MCF 10A (cell line): ENCODE data around the gene ZDHHC8. TPM values are rescaled to one million over a fixed set of nuclear protein-coding genes. Genes with fewer than 3 reads are reported as not detected.

ENCODE experiments used
- BruUV-seq: library from RNA; stranded (reverse); fragments of 400-500 nt; replicated peaks from 2 replicates; lab custom pipeline; 2021; lab: Mats Ljungman, UMichigan
- CTCF ChIA-PET: fragments of 300-600 bp; sonication (Branson Sonifier 250); formaldehyde crosslinking; extraction: SDS; loops from one replicate; lab custom pipeline; 2021; ENCODE audit warnings: antibody characterized with exemption, inconsistent platforms; lab: Yijun Ruan, JAX
- POLR2A ChIA-PET: fragments of 300-600, 350-650 bp; sonication (Branson Sonifier 250); formaldehyde crosslinking; extraction: SDS; loops from one replicate; lab custom pipeline; 2020; ENCODE audit warnings: antibody characterized with exemption, inconsistent platforms; lab: Yijun Ruan, JAX
- DNase-seq: peaks from one replicate; pipeline ENCODE4 v3.0.0-alpha.2; 2018; ENCODE audit not compliant: unreplicated experiment
- H3K27ac Mint-ChIP-seq: one replicate; pipeline ENCODE4 v1.8.0; 2022; ENCODE audit warnings: mild to moderate bottlenecking, low read depth, mixed read lengths; ENCODE audit not compliant: unreplicated experiment
- H3K27me3 Mint-ChIP-seq: one replicate; pipeline ENCODE4 v1.8.0; 2022; ENCODE audit warnings: mixed read lengths; ENCODE audit not compliant: insufficient read depth, unreplicated experiment
- H3K36me3 Mint-ChIP-seq: one replicate; pipeline ENCODE4 v1.8.0; 2022; ENCODE audit warnings: mild to moderate bottlenecking, moderate library complexity, mixed read lengths; ENCODE audit not compliant: insufficient read depth, unreplicated experiment
- H3K4me1 Mint-ChIP-seq: one replicate; pipeline ENCODE4 v1.8.0; 2022; ENCODE audit warnings: mixed read lengths; ENCODE audit not compliant: insufficient read depth, unreplicated experiment
- H3K4me3 Mint-ChIP-seq: one replicate; pipeline ENCODE4 v1.8.0; 2022; ENCODE audit warnings: mild to moderate bottlenecking, moderate library complexity, mixed read lengths; ENCODE audit not compliant: unreplicated experiment
- H3K9me3 Mint-ChIP-seq: one replicate; pipeline ENCODE4 v1.8.0; 2022; ENCODE audit warnings: mixed read lengths; ENCODE audit not compliant: unreplicated experiment
- intact Hi-C: fragments of 100-400 bp; cut with micrococcal nuclease; formaldehyde crosslinking; loops from 2 replicates; pipeline ENCODE4 v1.14.1; 2022
- total RNA-seq: library from RNA; stranded (reverse); gene quantifications from 2 replicates; pipeline ENCODE4 v1.2.3, GENCODE V29; 2022
- TF ChIP-seq, protein P1 (sequence below): fragments of 200-600 bp; IDR thresholded peaks from one replicate; pipeline ENCODE4 v1.8.0; 2022; ENCODE audit warnings: antibody characterized with exemption, mild to moderate bottlenecking; ENCODE audit not compliant: unreplicated experiment

ZDHHC8 gene
- total RNA-seq, 1 experiment from 2014 or later: 44.8 TPM

DNA sequence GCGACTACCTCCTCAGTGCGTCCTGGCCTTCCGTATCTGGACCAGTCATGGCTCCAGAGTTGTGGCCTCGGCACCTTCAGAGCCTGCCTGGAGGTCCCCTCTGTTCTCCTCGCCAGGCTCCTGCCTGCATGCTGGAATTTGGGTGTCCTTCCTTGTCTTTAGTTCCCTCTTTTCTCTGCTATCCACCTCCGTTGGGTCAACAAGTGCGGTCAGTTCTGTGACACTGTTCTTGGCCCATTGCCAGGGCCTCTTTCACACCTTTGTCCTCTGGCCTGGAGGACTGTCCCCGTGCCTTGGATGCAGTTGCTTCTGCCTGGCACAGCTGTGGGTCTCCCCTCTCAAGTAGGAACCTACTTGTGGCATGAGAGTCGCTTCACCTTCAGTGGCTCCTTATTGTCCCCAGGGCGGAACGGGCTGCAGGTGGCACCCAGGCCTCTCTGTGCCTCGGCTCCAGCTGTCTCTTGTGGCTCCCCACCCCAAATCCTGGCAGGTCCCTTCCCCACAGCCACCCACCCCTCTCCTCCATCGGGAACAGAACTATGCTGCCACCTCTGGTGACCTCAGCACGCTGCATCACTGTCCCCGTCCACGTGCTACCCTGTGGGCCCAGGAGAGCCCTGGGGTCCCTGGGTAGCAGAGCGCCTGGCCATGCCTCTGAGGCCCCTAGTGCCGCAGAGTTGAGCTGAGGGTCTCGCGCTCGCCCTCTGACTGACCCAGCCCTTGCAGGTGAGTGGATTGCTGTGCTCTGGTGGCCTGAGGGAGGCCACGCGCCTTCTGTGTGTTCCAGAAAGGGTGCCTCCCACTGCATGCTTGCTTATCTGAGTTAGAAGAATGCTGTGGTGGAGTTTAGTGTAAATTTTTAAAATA, 46.8 kb upstream of the ZDHHC8 start:
- Mint-ChIP-seq H3K27me3 (no peaks in the 10 kb centered on the region), H3K4me3 (no peak overlapping the region), H3K9me3 (no peaks in the 10 kb centered on the region), H3K4me1 (peaks cover 38% of the 10 kb centered on the region), H3K27ac (no peak overlapping the region), H3K36me3 (peaks cover 67% of the 10 kb centered on the region)
- peak; percentile 16 for DNase-seq
- intact Hi-C loops: no loop called here
- POLR2A ChIA-PET: no interaction called here
- BruUV-seq: no TSS peak
- CTCF ChIA-PET: no interaction called here
- TF ChIP-seq, protein P1, sequence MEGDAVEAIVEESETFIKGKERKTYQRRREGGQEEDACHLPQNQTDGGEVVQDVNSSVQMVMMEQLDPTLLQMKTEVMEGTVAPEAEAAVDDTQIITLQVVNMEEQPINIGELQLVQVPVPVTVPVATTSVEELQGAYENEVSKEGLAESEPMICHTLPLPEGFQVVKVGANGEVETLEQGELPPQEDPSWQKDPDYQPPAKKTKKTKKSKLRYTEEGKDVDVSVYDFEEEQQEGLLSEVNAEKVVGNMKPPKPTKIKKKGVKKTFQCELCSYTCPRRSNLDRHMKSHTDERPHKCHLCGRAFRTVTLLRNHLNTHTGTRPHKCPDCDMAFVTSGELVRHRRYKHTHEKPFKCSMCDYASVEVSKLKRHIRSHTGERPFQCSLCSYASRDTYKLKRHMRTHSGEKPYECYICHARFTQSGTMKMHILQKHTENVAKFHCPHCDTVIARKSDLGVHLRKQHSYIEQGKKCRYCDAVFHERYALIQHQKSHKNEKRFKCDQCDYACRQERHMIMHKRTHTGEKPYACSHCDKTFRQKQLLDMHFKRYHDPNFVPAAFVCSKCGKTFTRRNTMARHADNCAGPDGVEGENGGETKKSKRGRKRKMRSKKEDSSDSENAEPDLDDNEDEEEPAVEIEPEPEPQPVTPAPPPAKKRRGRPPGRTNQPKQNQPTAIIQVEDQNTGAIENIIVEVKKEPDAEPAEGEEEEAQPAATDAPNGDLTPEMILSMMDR: peak; percentile 15

DNA sequence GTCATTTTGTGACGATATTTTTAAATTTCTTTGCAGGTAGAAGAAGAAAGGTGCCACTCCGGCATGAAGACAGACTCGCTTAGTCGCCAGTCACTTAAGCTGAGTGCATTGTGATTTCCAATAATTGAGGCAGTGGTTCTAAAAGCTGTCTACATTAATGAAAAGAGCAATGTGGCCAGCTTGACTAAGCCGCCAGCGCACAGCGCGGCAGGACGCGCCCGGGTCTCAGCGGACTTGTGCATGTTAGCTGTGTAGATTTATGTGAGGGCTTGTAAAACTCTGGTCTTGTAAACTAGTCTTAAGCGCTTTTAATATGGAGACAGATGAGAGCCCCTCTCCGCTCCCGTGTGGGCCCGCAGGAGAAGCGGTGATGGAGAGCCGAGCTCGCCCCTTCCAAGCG, 46.0 kb upstream of the ZDHHC8 start:
- ChIA-PET CTCF (interaction anchor here (0.6 kb wide), 1 partner anchor 835 kb away, joined by 3 read pairs; no protein-coding TSS in a partner anchor), POLR2A (no interaction called here)
- intact Hi-C loops: no loop called here
- no peak overlapping the region for H3K27ac Mint-ChIP-seq
- BruUV-seq: no TSS peak
- no peaks in the 10 kb centered on the region for H3K9me3 Mint-ChIP-seq
- peaks cover 38% of the 10 kb centered on the region for H3K4me1 Mint-ChIP-seq
- TF ChIP-seq, protein P1: no peak
- H3K4me3 Mint-ChIP-seq: no peak overlapping the region
- no peak for DNase-seq
- no peaks in the 10 kb centered on the region for H3K27me3 Mint-ChIP-seq
- peaks cover 73% of the 10 kb centered on the region for H3K36me3 Mint-ChIP-seq

DNA sequence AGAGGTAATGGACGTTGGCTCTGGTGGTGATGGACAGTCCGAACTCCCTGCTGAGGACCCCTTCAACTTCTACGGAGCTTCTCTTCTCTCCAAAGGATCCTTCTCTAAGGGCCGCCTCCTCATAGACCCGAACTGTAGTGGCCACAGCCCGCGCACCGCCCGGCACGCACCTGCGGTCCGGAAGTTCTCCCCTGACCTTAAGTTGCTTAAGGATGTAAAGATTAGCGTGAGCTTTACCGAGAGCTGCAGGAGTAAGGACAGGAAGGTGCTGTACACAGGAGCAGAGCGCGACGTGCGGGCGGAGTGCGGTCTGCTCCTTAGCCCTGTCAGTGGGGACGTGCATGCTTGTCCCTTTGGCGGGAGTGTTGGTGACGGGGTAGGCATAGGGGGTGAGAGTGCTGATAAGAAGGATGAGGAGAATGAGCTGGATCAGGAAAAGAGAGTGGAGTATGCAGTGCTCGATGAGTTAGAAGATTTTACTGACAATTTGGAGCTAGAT, 45.5 kb upstream of the ZDHHC8 start:
- intact Hi-C loops: no loop called here
- H3K36me3 Mint-ChIP-seq: peaks cover 78% of the 10 kb centered on the region
- H3K4me3 Mint-ChIP-seq: no peak overlapping the region
- peak overlapping the region; percentile 85 for H3K27ac Mint-ChIP-seq
- DNase-seq: no peak
- TF ChIP-seq, protein P1: no peak
- no peaks in the 10 kb centered on the region for H3K27me3 Mint-ChIP-seq
- peaks cover 38% of the 10 kb centered on the region for H3K4me1 Mint-ChIP-seq
- ChIA-PET POLR2A (interaction anchor here (0.5 kb wide), 1 partner anchor 130 kb away, joined by 3 read pairs; no protein-coding TSS in a partner anchor), CTCF (interaction anchor here (0.6 to 1.1 kb wide), 5 partner anchors 15 to 835 kb away, joined by 3 read pairs; no protein-coding TSS in a partner anchor)
- no peaks in the 10 kb centered on the region for H3K9me3 Mint-ChIP-seq
- BruUV-seq: no TSS peak

DNA sequence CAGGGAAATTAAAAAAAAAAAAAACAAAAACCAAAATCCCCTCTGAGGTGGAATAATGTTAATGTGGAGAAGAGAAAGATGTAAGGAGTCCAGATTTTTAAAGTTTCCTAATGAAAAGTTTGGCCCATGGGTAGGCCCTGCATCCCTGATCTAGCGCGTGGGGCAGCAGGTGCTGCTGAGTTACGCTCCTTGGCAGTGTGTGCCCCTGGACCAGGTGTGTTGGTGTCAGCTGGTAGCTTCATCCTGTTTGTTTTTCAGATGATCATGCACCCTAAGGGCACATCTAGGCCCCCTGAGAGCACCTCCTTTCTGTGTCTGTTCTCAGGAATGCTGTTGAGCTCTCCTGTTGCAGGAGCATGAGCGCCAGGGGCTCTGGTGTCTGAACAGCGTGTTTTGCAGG, 44.8 kb upstream of the ZDHHC8 start:
- H3K4me1 Mint-ChIP-seq: peaks cover 33% of the 10 kb centered on the region
- no peak overlapping the region for H3K4me3 Mint-ChIP-seq
- no TSS peak for BruUV-seq
- POLR2A ChIA-PET: interaction anchor here (0.5 kb wide), 1 partner anchor 131 kb away, joined by 3 read pairs; no protein-coding TSS in a partner anchor
- no peaks in the 10 kb centered on the region for H3K27me3 Mint-ChIP-seq
- H3K36me3 Mint-ChIP-seq: peaks cover 84% of the 10 kb centered on the region
- CTCF ChIA-PET: interaction anchor here (0.6 to 1.1 kb wide), 4 partner anchors 14 to 469 kb away, joined by 3 read pairs; no protein-coding TSS in a partner anchor
- intact Hi-C loops: no loop called here
- TF ChIP-seq, protein P1: no peak
- H3K27ac Mint-ChIP-seq: peak overlapping the region; percentile 85
- DNase-seq: no peak
- no peaks in the 10 kb centered on the region for H3K9me3 Mint-ChIP-seq
